GM19238 (cell line): ENCODE measurements around the gene SCNN1A.

Source experiments
- DNase-seq: peaks from one replicate; pipeline ENCODE4 v3.0.0; 2011; ENCODE audit warnings: low spot score; ENCODE audit not compliant: insufficient read length

Gene SCNN1A

GRCh38 chr12:6375269-6376078, at the start of gene SCNN1A:
Gene SCNN1A (minus strand): TSS chr12:6375563. CDS start chr12:6374783, 780 bp downstream.
- DNase-seq: no peak

- no peak for DNase-seq
Observed at GRCh38 chr12:6424866-6425265, 49.5 kb upstream of the SCNN1A start.

GRCh38 chr12:6424008-6424347, 48.6 kb upstream of the SCNN1A start:
- DNase-seq: no peak

- peak; percentile 68 for DNase-seq
Observed at GRCh38 chr12:6423267-6424007, 48.1 kb upstream of the SCNN1A start.

GRCh38 chr12:6420364-6420763, 45.0 kb upstream of the SCNN1A start:
- no peak for DNase-seq

- no peak for DNase-seq
Observed at GRCh38 chr12:6418796-6419195, 43.4 kb upstream of the SCNN1A start.

- DNase-seq: no peak
Observed at GRCh38 chr12:6416596-6416995, 41.2 kb upstream of the SCNN1A start.

GRCh38 chr12:6407236-6407954, 32.0 kb upstream of the SCNN1A start:
- no peak for DNase-seq

- no peak for DNase-seq
Observed at GRCh38 chr12:6405963-6406362, 30.6 kb upstream of the SCNN1A start.

- no peak for DNase-seq
Observed at GRCh38 chr12:6404390-6404789, 29.0 kb upstream of the SCNN1A start.

- no peak for DNase-seq
Observed at GRCh38 chr12:6399884-6400644, 24.7 kb upstream of the SCNN1A start.

GRCh38 chr12:6396031-6396430, 20.7 kb upstream of the SCNN1A start:
- no peak for DNase-seq

GRCh38 chr12:6394398-6394797, 19.0 kb upstream of the SCNN1A start:
- no peak for DNase-seq

GRCh38 chr12:6393109-6393508, 17.7 kb upstream of the SCNN1A start:
- no peak for DNase-seq

GRCh38 chr12:6392504-6392903, 17.1 kb upstream of the SCNN1A start:
- no peak for DNase-seq

GRCh38 chr12:6391013-6391412, 15.7 kb upstream of the SCNN1A start:
- no peak for DNase-seq

- DNase-seq: no peak
Observed at GRCh38 chr12:6390084-6390799, 14.9 kb upstream of the SCNN1A start.

GRCh38 chr12:6387541-6387940, 12.2 kb upstream of the SCNN1A start:
- no peak for DNase-seq

GRCh38 chr12:6386491-6386890, 11.1 kb upstream of the SCNN1A start:
- no peak for DNase-seq

- DNase-seq: no peak
Observed at GRCh38 chr12:6386038-6386437, 10.7 kb upstream of the SCNN1A start.
